Osteocyte (in vitro differentiated cells): Measurements from ENCODE around the gene TXNRD2. TPM values are rescaled to one million over a fixed set of nuclear protein-coding genes. Genes with fewer than 3 reads are reported as not detected.
A peak's percentile ranks its signal among the peaks of the same experiment; 100 is the strongest.

Experiments
- DNase-seq: peaks from one replicate; pipeline ENCODE4 v3.0.0; 2021; ENCODE audit warnings: mixed read lengths; ENCODE audit not compliant: unreplicated experiment; ENCODE audit errors: extremely low spot score
- H3K27ac Mint-ChIP-seq: one replicate; pipeline ENCODE4 v1.8.0; 2021; ENCODE audit warnings: mild to moderate bottlenecking, mixed read lengths; ENCODE audit not compliant: unreplicated experiment
- H3K27me3 Mint-ChIP-seq: one replicate; pipeline ENCODE4 v1.8.0; 2021; ENCODE audit warnings: mixed read lengths; ENCODE audit not compliant: unreplicated experiment
- H3K36me3 Mint-ChIP-seq: one replicate; pipeline ENCODE4 v1.8.0; 2021; ENCODE audit warnings: mixed read lengths; ENCODE audit not compliant: unreplicated experiment
- H3K4me1 Mint-ChIP-seq: one replicate; pipeline ENCODE4 v1.8.0; 2021; ENCODE audit warnings: mixed read lengths; ENCODE audit not compliant: unreplicated experiment
- H3K4me3 Mint-ChIP-seq: one replicate; pipeline ENCODE4 v1.8.0; 2021; ENCODE audit warnings: mild to moderate bottlenecking, moderate library complexity, mixed read lengths; ENCODE audit not compliant: unreplicated experiment
- H3K9me3 Mint-ChIP-seq: one replicate; pipeline ENCODE4 v1.8.0; 2021; ENCODE audit warnings: mixed read lengths; ENCODE audit not compliant: unreplicated experiment
- total RNA-seq: library from RNA; stranded (reverse); gene quantifications from 2 replicates; pipeline ENCODE4 v1.2.1, GENCODE V29; 2021
- TF ChIP-seq, protein P1 (sequence below): fragments of 200-600 bp; sonication (generic); IDR thresholded peaks from 2 replicates; pipeline ENCODE4 v1.5.0; 2021; ENCODE audit warnings: antibody characterized with exemption, mild to moderate bottlenecking, moderate library complexity

The TXNRD2 gene
- total RNA-seq, 1 donor from 2014 or later = 12.6 TPM

DNA sequence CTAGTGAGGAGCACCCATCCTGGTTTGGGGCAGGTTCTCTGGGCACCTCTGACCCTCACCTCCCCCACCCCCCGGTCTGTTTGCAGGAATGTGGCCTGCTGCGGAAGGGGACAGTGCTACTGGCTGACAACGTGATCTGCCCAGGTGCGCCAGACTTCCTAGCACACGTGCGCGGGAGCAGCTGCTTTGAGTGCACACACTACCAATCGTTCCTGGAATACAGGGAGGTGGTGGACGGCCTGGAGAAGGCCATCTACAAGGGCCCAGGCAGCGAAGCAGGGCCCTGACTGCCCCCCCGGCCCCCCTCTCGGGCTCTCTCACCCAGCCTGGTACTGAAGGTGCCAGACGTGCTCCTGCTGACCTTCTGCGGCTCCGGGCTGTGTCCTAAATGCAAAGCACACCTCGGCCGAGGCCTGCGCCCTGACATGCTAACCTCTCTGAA lies 26.9 kb upstream of the TXNRD2 start:
- DNase-seq = no peak
- Mint-ChIP-seq H3K4me3 (no peak overlapping the region), H3K27ac (no peak overlapping the region), H3K9me3 (no peaks in the 10 kb centered on the region), H3K27me3 (no peaks in the 10 kb centered on the region), H3K36me3 (peaks cover 7% of the 10 kb centered on the region), H3K4me1 (peaks cover 2% of the 10 kb centered on the region)
- TF ChIP-seq, protein P1, sequence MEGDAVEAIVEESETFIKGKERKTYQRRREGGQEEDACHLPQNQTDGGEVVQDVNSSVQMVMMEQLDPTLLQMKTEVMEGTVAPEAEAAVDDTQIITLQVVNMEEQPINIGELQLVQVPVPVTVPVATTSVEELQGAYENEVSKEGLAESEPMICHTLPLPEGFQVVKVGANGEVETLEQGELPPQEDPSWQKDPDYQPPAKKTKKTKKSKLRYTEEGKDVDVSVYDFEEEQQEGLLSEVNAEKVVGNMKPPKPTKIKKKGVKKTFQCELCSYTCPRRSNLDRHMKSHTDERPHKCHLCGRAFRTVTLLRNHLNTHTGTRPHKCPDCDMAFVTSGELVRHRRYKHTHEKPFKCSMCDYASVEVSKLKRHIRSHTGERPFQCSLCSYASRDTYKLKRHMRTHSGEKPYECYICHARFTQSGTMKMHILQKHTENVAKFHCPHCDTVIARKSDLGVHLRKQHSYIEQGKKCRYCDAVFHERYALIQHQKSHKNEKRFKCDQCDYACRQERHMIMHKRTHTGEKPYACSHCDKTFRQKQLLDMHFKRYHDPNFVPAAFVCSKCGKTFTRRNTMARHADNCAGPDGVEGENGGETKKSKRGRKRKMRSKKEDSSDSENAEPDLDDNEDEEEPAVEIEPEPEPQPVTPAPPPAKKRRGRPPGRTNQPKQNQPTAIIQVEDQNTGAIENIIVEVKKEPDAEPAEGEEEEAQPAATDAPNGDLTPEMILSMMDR = no peak

DNA sequence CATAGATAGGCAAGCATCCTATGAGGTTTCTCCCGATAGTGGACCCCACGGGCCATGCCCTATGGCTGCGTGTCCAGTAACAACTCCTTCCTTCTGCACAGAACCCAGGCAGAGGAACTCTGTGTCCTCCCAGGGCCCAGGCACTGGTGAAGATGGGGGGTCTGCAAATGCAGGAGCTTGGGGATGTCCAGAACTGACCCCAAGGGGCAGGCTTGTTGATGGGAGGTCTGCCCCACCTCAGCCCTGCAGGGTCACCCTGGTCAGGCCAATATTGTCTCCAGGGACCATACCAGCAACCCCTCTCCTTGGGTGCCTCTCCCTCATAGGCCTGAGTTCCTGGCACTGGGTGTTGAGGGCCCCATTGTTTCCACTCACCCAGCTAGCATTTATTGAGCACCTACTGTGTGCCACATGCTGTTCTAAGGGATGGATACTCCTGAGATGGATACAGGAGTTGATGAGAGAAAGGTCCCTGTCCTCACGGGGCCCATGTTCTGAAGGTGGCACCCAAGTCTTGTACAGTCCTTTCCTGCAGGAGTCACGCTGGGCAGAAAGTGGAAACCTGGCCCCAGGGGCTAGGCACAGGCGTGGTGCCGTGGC lies 26.3 kb upstream of the TXNRD2 start:
- DNase-seq = no peak
- no peaks in the 10 kb centered on the region for H3K27me3 Mint-ChIP-seq
- TF ChIP-seq, protein P1 = no peak
- no peak overlapping the region for H3K4me3 Mint-ChIP-seq
- H3K27ac Mint-ChIP-seq = no peak overlapping the region
- H3K4me1 Mint-ChIP-seq = peaks cover 2% of the 10 kb centered on the region
- H3K36me3 Mint-ChIP-seq = peaks cover 7% of the 10 kb centered on the region
- no peaks in the 10 kb centered on the region for H3K9me3 Mint-ChIP-seq

DNA sequence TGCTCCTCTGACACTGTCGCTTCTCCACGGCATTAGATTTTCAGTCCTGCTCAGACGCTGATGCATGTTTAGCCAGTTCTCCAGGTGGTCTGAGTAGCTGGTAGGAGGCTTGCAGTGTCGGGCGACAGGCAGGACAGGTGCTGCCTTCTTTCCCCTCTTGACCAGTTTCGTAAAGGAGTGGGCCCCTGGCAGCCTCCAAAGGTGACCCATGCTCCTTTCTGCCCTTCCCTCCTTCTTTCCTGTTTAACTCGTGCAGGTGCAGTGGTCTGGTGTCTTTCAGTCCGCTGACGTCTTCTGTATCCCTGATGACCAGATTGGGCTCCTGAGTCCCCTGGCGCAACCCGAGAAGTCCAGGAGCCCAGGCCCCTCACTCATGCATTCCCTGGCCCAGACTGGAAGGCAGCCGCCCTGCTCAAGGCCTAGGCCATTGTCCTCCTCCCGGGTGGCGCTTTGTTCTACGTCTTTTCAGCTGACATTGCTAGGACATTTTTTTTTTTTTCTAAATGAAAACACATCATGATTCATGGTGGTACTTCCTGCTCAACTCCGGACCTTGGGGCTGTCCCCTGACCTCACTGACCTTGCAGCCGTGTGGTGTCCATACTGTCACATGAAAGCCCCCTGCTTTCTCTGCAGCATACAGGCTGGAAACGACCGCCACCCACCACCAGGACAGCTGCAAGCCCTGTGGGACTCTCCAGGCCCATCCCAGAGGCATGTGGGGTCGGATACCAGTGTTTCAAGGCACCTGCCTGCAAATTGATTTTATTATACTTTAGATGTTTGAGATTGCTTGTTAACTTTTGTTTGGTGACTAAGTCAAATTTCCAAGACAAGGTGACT lies 25.5 kb upstream of the TXNRD2 start:
- TF ChIP-seq, protein P1 = no peak
- peaks cover 6% of the 10 kb centered on the region for H3K4me1 Mint-ChIP-seq
- no peaks in the 10 kb centered on the region for H3K27me3 Mint-ChIP-seq
- DNase-seq = no peak
- H3K36me3 Mint-ChIP-seq = peaks cover 7% of the 10 kb centered on the region
- no peaks in the 10 kb centered on the region for H3K9me3 Mint-ChIP-seq
- H3K27ac Mint-ChIP-seq = no peak overlapping the region
- H3K4me3 Mint-ChIP-seq = no peak overlapping the region

DNA sequence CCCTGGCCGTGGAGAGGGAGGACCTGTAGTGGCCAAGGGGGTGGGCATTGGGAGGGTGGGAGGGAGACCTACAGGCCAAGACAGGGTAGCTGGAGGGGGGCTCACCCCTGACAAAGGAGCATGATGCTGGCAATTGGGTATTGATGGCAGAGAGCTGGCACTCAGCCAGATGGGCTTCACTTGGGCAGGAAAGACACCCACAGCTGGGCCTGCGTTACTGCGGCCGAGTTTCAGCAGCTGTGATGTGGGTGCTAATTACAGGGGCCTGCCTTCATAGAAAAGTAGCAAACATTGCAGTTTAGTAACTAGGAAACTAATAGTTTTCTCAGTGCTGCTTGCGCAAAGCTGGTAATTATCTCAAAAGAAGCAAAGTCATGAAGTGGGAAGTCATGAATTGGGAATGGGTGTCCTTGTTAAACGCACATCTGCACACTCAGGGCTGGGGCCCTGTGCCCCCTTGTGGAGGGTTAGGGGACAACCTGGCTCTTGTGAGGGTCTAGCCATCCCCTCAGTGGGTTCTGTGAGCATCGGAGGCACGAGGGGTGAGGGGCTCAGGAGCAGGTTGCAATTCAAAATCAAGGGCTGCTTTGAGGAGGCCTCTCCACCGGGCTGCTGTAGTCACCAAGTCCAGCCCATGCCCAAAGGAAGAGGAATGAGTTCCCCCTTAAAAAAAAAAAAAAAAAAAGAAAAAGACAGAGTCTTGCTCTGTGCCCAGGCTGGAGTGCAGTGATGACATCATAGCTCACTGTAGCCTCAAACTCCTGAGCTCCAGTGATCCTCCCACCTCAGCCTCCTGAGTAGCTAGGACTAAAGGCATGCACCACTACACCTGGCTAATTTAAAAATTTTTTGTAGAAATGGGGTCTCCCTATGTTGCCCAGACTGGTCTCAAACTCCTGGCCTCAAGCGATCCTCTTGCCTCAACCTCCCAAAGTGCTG lies 24.4 kb upstream of the TXNRD2 start:
- H3K4me3 Mint-ChIP-seq = no peak overlapping the region
- TF ChIP-seq, protein P1 = peak; percentile 46
- H3K4me1 Mint-ChIP-seq = peaks cover 7% of the 10 kb centered on the region
- no peak for DNase-seq
- H3K27me3 Mint-ChIP-seq = no peaks in the 10 kb centered on the region
- peaks cover 7% of the 10 kb centered on the region for H3K36me3 Mint-ChIP-seq
- H3K27ac Mint-ChIP-seq = no peak overlapping the region
- H3K9me3 Mint-ChIP-seq = no peaks in the 10 kb centered on the region
